Anterior cingulate cortex (tissue), 58 donors: Measurements from ENCODE around the gene KRT9.
"Not testable (repeated sequence)": the region's sequence is repeated elsewhere in the genome, so short reads cannot be mapped to it uniquely, and the experiment has no call there.

Experiments used
- DNase-seq, 58 donors: peaks; one replicate each; lab custom pipeline; 2025; lab: John Stamatoyannopoulos, UW

Gene KRT9

GRCh38 chr17:41571561-41572434, at the start of gene KRT9:
Gene KRT9 (minus strand): TSS chr17:41572059. CDS start chr17:41571992, 67 bp downstream.
- no peak for DNase-seq

DNA sequence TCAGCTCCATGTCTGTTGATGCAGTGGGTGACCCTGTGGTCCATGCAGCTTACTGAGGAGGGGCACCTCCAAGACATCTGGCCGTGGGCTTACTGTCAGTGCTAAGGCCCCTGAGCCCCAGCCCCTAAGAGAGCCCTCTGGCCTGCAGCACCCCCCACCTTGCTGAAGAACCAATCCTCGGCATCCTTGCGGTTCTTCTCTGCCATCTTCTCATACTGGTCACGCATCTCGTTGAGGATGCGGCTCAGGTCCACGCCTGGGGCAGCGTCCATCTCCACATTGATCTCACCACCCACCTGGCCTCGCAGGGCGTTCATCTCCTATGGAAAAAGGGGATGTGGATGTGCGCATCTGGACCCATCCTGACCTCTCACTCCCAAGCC, 49.6 kb upstream of the KRT9 start:
- not testable (repeated sequence) for DNase-seq

GRCh38 chr17:41620583-41621434, 49.0 kb upstream of the KRT9 start:
- peak in 4 of 58 donors; percentile 12 to 31 (median 18) for DNase-seq

GRCh38 chr17:41619927-41620582, 48.2 kb upstream of the KRT9 start:
- DNase-seq = not testable (repeated sequence)

GRCh38 chr17:41619036-41619926, 47.4 kb upstream of the KRT9 start:
- DNase-seq = no peak

DNA sequence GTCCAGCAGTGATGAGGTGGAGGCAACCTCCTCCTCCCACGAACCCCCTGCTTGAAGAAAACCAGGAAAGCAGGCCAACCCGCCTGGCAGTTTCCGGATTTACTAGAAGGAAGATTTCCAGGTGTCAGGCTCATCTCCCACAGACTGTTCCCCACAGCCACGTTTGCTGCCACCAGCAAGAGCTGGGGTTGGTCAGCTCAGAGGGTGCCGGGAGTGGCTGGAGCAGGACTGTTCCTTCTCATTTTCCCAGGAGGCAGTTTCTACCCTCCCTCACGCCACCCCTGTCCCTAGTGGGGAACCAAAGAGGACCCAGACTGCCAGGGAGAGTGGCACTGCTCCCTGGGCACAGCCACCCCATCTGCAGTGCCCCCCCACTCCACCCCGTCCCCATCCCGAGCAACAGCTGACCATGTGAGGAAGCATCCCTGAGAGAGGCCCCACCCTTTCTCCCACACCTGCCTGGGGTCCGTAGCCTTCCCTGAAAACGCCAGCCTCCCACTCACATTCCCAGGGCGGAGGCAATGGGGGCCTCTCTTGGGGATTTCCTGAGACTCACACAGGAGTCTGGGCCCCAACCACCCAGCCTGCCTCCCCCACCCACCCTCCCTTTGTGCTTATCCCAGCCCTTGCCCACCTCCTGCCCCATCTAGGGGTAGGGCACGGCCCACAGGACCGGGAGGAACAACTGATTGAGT, 46.6 kb upstream of the KRT9 start:
- no peak for DNase-seq

DNA sequence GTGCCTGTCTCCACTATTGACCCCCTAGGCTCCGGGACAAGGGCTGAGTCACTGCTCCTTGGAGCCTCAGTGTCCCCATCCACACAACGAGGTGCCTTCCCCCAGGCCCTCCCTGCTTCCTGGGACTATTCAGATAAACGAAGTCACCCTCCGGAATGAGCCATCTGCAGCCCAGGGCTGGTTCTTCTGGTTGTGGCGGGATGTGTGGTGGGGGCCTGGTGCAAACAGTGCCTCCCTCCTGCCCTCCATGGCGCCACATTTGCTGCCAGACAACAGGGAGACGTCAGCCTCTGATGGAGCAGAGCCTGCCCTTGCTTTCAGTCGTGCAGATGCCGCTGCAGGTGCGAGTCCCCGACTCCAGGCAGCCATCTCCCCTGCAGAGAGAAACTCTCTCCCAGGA, 45.8 kb upstream of the KRT9 start:
- no peak for DNase-seq

- DNase-seq = no peak
Observed at GRCh38 chr17:41617136-41617535, 45.3 kb upstream of the KRT9 start.

GRCh38 chr17:41616486-41616885, 44.6 kb upstream of the KRT9 start:
- not testable (repeated sequence) for DNase-seq

GRCh38 chr17:41615454-41615853, 43.6 kb upstream of the KRT9 start:
- no peak for DNase-seq

DNA sequence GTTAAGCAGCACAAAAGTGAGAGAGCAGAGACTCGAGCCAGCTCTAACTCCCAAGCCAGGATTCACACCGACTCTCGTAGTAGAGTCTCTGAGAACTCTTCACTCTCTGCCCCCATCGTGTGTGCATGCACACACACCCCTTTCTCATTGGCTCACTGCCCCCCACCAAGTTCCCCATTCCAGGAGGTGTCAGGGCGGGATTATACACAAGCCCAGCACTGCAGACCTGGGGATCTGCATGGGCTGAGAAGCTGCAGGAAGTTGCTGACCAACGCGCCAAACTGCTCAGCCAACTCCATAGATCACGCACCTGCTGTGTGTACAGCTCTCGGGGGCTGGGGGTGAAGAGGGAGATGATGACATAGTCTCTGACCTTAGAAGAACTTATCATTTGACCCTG, 42.9 kb upstream of the KRT9 start:
- peak in 2 of 58 donors; percentile 1 to 41 for DNase-seq

GRCh38 chr17:41614098-41614497, 42.2 kb upstream of the KRT9 start:
- no peak for DNase-seq

- no peak for DNase-seq
Observed at GRCh38 chr17:41613277-41614082, 41.6 kb upstream of the KRT9 start.

- not testable (repeated sequence) for DNase-seq
Observed at GRCh38 chr17:41612376-41613160, 40.7 kb upstream of the KRT9 start, which contains the start of gene KRT16. Gene KRT16 (minus strand): TSS chr17:41612767. CDS start chr17:41612688, 79 bp downstream.

GRCh38 chr17:41610965-41611640, 39.2 kb upstream of the KRT9 start:
- DNase-seq = no peak

DNA sequence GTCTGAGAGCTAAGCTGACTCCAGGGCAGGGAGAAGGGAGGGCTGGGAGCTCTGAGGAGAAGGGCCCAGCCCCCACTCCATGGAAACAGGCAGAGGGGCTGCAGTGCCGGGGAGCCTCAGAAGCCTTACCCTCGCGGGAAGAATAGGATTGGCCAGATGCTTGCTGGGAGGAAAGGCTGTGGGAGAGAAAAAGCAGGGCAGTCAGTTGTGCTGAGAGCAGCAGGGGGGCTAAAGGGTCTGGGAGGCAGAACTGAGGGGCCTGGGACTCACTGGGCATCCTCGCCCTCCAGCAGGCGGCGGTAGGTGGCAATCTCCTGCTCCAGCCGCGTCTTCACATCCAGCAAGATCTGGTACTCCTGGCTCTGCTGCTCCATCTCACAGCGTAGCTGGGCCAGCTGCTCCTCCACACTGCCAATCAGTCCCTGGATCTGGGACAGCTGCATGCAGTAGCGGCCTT, 38.2 kb upstream of the KRT9 start:
- DNase-seq = not testable (repeated sequence)

DNA sequence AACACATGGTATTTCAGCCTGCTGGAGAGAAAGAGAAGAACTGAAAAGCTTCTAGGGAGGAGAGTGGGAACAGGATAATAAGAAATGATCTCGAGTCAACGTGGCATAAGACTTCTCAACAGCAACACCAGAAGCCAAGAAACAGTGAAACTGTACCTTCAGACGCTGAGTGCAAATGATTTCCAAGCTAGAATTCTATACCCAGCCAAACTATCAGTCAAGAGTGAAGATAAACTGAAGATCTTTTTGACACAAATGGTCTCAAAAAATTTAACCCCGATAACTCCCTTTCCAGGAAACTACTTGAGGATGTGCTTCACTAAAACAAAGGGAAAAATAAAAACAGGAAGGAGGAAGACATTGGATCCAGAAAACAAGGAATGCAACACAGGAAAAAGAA, 35.1 kb upstream of the KRT9 start:
- not testable (repeated sequence) for DNase-seq
